ENCODE measurements around the gene NFIB.

DNA sequence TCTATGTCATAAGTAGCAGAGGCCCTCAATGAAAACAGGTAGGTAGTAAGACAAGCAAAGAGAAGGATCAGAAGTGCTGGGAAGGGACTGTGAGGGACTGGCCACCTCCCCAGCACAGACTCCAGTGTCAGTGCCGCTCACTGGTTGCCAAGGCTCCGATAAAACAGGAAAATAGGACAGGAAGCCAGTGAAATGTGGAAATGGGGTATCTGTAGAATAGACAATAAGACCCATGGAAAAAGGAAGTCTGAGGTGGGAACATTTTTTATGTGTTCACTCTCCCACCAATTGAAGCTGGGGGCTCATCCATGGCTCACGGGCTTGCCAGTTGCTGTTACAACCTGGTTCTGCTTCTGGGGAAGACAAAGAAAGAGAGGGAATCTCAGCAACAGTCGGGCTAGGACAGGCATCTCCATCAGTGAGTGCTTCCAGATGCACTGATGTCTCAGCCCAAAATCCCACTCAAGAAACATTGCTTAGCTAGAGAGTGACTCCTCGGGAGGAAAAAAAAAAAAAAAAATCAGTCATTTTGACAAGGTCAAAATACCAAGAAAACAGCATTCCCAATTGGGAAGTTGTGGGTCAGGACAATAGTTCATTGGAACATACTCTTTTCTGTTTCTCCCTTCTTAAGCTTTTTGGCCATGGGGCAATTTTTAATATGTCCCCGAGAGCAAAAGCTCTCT lies 27.6 kb upstream of the NFIB start:
- TF ChIP-seq, protein P1, sequence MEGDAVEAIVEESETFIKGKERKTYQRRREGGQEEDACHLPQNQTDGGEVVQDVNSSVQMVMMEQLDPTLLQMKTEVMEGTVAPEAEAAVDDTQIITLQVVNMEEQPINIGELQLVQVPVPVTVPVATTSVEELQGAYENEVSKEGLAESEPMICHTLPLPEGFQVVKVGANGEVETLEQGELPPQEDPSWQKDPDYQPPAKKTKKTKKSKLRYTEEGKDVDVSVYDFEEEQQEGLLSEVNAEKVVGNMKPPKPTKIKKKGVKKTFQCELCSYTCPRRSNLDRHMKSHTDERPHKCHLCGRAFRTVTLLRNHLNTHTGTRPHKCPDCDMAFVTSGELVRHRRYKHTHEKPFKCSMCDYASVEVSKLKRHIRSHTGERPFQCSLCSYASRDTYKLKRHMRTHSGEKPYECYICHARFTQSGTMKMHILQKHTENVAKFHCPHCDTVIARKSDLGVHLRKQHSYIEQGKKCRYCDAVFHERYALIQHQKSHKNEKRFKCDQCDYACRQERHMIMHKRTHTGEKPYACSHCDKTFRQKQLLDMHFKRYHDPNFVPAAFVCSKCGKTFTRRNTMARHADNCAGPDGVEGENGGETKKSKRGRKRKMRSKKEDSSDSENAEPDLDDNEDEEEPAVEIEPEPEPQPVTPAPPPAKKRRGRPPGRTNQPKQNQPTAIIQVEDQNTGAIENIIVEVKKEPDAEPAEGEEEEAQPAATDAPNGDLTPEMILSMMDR (IDR thresholded peaks at IDR 0.05), result no peak
- TF ChIP-seq POLR2A (IDR thresholded peaks at IDR 0.05) (no peak), POLR2AphosphoS5 (IDR thresholded peaks at IDR 0.05) (no peak), EP300 (IDR thresholded peaks at IDR 0.05; ENCODE audit: low read depth) (no peak)
